Lower leg skin (tissue), 4 donors: ENCODE results near the gene PRSS21. TPM values are rescaled to one million over a fixed set of nuclear protein-coding genes. Genes with fewer than 3 reads are reported as not detected.
A peak's percentile ranks its signal among the peaks of the same experiment; 100 is the strongest.

Experiments
- DNase-seq, 2 donors: peaks; one replicate each; pipeline ENCODE4 v3.0.0-alpha.2; 2019; ENCODE audit warnings: low spot score in 2 of 2
- H3K4me3 ChIP-seq: fragments of 200-600 bp; sonication (generic); 2 replicates; pipeline ENCODE4 v1.5.1; 2017; ENCODE audit warnings: mild to moderate bottlenecking, low read depth; ENCODE audit not compliant: poor library complexity, severe bottlenecking
- CTCF ChIP-seq, 3 donors: fragments of 450-650 bp; IDR thresholded peaks; one replicate each; pipeline ENCODE4 v1.5.1; 2016; ENCODE audit warnings: antibody characterized with exemption in 3 of 3, mild to moderate bottlenecking in 3 of 3, moderate library complexity in 2 of 3
- POLR2A ChIP-seq, 2 donors: fragments of 450-650 bp; IDR thresholded peaks; one replicate each; pipeline ENCODE4 v1.6.1; 2016 to 2017; ENCODE audit warnings: antibody characterized with exemption in 2 of 2, mild to moderate bottlenecking in 1 of 2, moderate library complexity in 1 of 2
- WGBS, 2 donors: methylation state at CpG; one replicate each; pipeline ENCODE4 v1.1.5; 2018; 5-methylcytosine and 5-hydroxymethylcytosine counted together
- intact Hi-C: fragments of 100-400 bp; cut with DNase I; formaldehyde crosslinking; loops from one replicate; pipeline ENCODE4 v1.15.0; 2023; ENCODE audit warnings: low total_unique reads
- total RNA-seq, 4 donors: library from RNA; depleted of rRNA; stranded (reverse); fragments of >200 nt; gene quantifications; one replicate each; pipeline ENCODE4 v1.1.0, GENCODE V29; 2016

Gene PRSS21
- total RNA-seq, 4 donors from 2014 or later = 0.63 TPM; not detected in 3

GRCh38 chr16:2819939-2820835 lies 3.1 kb downstream of the PRSS21 start:
- intact Hi-C loops = no loop called here
- no peak for DNase-seq
- 62 to 65% methylated on average over 13 to 15 of the region's 17 CpGs for WGBS, 2 donors
- H3K4me3 ChIP-seq = no peak overlapping the region
- no peak for TF ChIP-seq POLR2A (IDR thresholded peaks at IDR 0.05)
- TF ChIP-seq CTCF (IDR thresholded peaks at IDR 0.05) = no peak

GRCh38 chr16:2820836-2821486 lies 3.9 kb downstream of the PRSS21 start:
- 71 to 75% methylated on average over 14 of the region's 14 CpGs for WGBS, 2 donors
- H3K4me3 ChIP-seq = no peak overlapping the region
- no peak for DNase-seq
- intact Hi-C loops = no loop called here
- TF ChIP-seq POLR2A (IDR thresholded peaks at IDR 0.05) (no peak), CTCF (IDR thresholded peaks at IDR 0.05) (no peak)

- DNase-seq = no peak
- intact Hi-C loops = no loop called here
- 70 to 71% methylated on average over 9 of the region's 9 CpGs for WGBS, 2 donors
- no peak overlapping the region for H3K4me3 ChIP-seq
- TF ChIP-seq CTCF (IDR thresholded peaks at IDR 0.05) = no peak
- TF ChIP-seq POLR2A (IDR thresholded peaks at IDR 0.05) = no peak
Observed at GRCh38 chr16:2821487-2822157, 4.6 kb downstream of the PRSS21 start.

GRCh38 chr16:2822158-2822495 lies 5.1 kb downstream of the PRSS21 start:
- no peak for TF ChIP-seq CTCF (IDR thresholded peaks at IDR 0.05)
- TF ChIP-seq POLR2A (IDR thresholded peaks at IDR 0.05) = no peak
- peak in 1 of 2 donors; percentile 74 for DNase-seq

GRCh38 chr16:2822496-2822895 lies 5.5 kb downstream of the PRSS21 start:
- intact Hi-C loops = no loop called here
- 62% methylated on average over 4 of the region's 4 CpGs for WGBS, 2 donors
- H3K4me3 ChIP-seq = no peak overlapping the region
- DNase-seq = no peak
- TF ChIP-seq POLR2A (IDR thresholded peaks at IDR 0.05) = no peak
- TF ChIP-seq CTCF (IDR thresholded peaks at IDR 0.05) = no peak

More at GRCh38 chr16:2822158-2822495, 5.1 kb downstream of the PRSS21 start:
- intact Hi-C loops = no loop called here
- 73 to 79% methylated on average over 8 of the region's 8 CpGs for WGBS, 2 donors
- no peak overlapping the region for H3K4me3 ChIP-seq
